ENCODE data around the gene WSCD2. TPM values are rescaled to one million over a fixed set of nuclear protein-coding genes. Genes with fewer than 3 reads are reported as not detected.
"Not testable (repeated sequence)": the region's sequence is repeated elsewhere in the genome, so short reads cannot be mapped to it uniquely, and the experiment has no call there.

WSCD2 gene
- total RNA-seq, 1 donor from 2014 or later: 0.04 TPM

DNA sequence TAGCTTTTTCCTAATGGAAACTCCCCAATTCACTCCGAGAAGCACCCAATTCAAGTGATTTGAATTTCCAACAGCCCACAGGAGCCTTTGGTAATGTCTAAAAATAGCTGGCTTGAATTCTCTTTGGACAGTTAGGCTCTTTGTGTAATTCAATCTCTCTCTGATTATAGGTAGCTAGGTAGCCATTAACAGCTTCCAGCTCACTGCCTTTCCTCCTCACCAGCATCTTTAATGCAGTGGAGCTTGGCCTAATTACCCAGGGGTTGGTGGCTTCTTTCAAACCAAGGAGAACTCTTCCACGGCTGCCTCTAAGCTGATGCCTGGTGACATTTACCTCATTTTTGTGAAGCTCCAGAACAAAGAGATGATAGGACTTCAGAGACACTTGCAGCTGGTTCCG, 86.4 kb downstream of the WSCD2 start:
- no peaks in the 10 kb centered on the region for H3K36me3 ChIP-seq (ENCODE audit: control insufficient read depth, insufficient read depth, low read length)
- no peaks in the 10 kb centered on the region for H3K27me3 ChIP-seq (ENCODE audit: control insufficient read depth, insufficient read depth, low read length)
- no peak for DNase-seq (ENCODE audit: low read depth)
- no peak overlapping the region for H3K4me3 ChIP-seq (ENCODE audit: low read depth, low read length)
- TF ChIP-seq, protein P1, sequence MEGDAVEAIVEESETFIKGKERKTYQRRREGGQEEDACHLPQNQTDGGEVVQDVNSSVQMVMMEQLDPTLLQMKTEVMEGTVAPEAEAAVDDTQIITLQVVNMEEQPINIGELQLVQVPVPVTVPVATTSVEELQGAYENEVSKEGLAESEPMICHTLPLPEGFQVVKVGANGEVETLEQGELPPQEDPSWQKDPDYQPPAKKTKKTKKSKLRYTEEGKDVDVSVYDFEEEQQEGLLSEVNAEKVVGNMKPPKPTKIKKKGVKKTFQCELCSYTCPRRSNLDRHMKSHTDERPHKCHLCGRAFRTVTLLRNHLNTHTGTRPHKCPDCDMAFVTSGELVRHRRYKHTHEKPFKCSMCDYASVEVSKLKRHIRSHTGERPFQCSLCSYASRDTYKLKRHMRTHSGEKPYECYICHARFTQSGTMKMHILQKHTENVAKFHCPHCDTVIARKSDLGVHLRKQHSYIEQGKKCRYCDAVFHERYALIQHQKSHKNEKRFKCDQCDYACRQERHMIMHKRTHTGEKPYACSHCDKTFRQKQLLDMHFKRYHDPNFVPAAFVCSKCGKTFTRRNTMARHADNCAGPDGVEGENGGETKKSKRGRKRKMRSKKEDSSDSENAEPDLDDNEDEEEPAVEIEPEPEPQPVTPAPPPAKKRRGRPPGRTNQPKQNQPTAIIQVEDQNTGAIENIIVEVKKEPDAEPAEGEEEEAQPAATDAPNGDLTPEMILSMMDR (IDR thresholded peaks at IDR 0.05; ENCODE audit: insufficient read depth, low read length, poor library complexity, severe bottlenecking): no peak

DNA sequence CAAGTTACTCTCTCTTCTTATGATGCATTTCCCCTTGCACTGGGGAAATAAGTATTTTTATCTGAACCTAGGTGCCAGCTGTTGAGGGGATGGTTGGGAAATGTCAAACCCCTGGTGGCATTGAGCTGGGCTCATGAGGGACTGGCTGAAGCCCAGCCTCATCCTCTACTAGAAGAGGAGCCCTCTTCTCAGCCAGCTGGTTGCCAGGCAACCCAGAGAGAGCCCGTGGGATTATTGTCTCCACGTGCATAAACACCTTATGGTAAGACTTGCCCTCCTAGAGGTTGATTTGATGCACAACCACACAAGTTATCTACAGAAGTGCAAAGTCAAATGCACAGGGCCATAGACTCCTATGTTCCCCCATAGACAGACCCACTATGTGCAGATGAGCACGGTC, 89.8 kb downstream of the WSCD2 start:
- DNase-seq (ENCODE audit: low read depth): no peak
- no peaks in the 10 kb centered on the region for H3K36me3 ChIP-seq (ENCODE audit: control insufficient read depth, insufficient read depth, low read length)
- TF ChIP-seq, protein P1 (IDR thresholded peaks at IDR 0.05; ENCODE audit: insufficient read depth, low read length, poor library complexity, severe bottlenecking): no peak
- H3K4me3 ChIP-seq (ENCODE audit: low read depth, low read length): no peak overlapping the region
- H3K27me3 ChIP-seq (ENCODE audit: control insufficient read depth, insufficient read depth, low read length): no peaks in the 10 kb centered on the region

- H3K4me3 ChIP-seq (ENCODE audit: low read depth, low read length); H3K27me3 ChIP-seq (ENCODE audit: control insufficient read depth, insufficient read depth, low read length); DNase-seq (ENCODE audit: low read depth); H3K36me3 ChIP-seq (ENCODE audit: control insufficient read depth, insufficient read depth, low read length): not testable (repeated sequence)
These were observed 96.0 kb downstream of the WSCD2 start for GRCh38 chr12:108225101-108225500.

DNA sequence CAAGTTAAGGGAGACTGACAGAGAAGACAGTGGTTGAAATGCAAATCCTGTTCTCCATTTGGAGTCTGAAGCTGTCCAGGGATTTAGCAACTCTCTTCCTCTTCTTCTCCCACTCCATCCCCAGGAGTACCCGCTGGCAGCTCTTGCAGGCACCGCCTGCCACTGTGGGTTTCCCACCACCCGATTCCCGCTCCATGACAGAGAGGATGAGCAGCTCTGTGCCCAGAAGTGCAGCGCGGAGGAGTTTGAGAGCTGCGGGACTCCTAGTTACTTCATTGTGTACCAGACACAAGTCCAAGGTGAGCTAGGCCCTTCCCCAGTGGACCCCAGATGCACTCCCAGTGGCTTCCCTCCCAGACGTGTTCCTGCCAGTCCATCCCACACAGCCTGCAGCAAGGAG, 97.8 kb downstream of the WSCD2 start:
- TF ChIP-seq, protein P1 (IDR thresholded peaks at IDR 0.05; ENCODE audit: insufficient read depth, low read length, poor library complexity, severe bottlenecking): no peak
- H3K27me3 ChIP-seq (ENCODE audit: control insufficient read depth, insufficient read depth, low read length): no peaks in the 10 kb centered on the region
- no peak overlapping the region for H3K4me3 ChIP-seq (ENCODE audit: low read depth, low read length)
- no peaks in the 10 kb centered on the region for H3K36me3 ChIP-seq (ENCODE audit: control insufficient read depth, insufficient read depth, low read length)
- no peak for DNase-seq (ENCODE audit: low read depth)

DNA sequence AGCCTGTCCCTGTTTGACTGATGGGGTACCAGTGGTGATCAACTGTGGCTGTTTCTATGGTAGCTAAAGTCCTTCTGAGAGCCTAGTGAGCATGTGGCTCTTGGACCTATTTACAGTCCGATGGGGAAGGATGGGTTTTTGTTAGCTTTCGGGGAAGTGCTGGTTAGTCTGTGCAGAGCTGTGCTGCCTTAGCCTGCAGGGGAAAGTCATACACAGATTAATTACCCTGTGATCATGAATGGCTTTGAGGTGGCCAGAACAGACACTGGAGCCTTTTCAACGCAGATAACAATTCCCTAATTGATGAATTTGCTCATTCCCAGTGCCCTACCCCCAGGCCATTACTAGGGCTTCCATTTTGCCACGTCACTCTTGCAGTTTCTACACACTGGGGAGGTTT, 99.7 kb downstream of the WSCD2 start:
- Histone ChIP-seq H3K4me3 (ENCODE audit: low read depth, low read length) (no peak overlapping the region), H3K27me3 (ENCODE audit: control insufficient read depth, insufficient read depth, low read length) (no peaks in the 10 kb centered on the region), H3K36me3 (ENCODE audit: control insufficient read depth, insufficient read depth, low read length) (no peaks in the 10 kb centered on the region)
- DNase-seq (ENCODE audit: low read depth): no peak
- TF ChIP-seq, protein P1 (IDR thresholded peaks at IDR 0.05; ENCODE audit: insufficient read depth, low read length, poor library complexity, severe bottlenecking): no peak

GRCh38 chr12:108231109-108231905, 102.2 kb downstream of the WSCD2 start:
- H3K27me3 ChIP-seq (ENCODE audit: control insufficient read depth, insufficient read depth, low read length): peaks cover 1% of the 10 kb centered on the region
- no peaks in the 10 kb centered on the region for H3K36me3 ChIP-seq (ENCODE audit: control insufficient read depth, insufficient read depth, low read length)
- H3K4me3 ChIP-seq (ENCODE audit: low read depth, low read length): no peak overlapping the region
- no peak for DNase-seq (ENCODE audit: low read depth)
- TF ChIP-seq, protein P1 (IDR thresholded peaks at IDR 0.05; ENCODE audit: insufficient read depth, low read length, poor library complexity, severe bottlenecking): no peak
